A673 (cell line): Measurements from ENCODE around the gene FZD4. TPM values are rescaled to one million over a fixed set of nuclear protein-coding genes. Genes with fewer than 3 reads are reported as not detected.
A peak's percentile ranks its signal among the peaks of the same experiment; 100 is the strongest.
"Not testable (repeated sequence)": the region's sequence is repeated elsewhere in the genome, so short reads cannot be mapped to it uniquely, and the experiment has no call there.

Experiments used
- BruUV-seq: library from RNA; stranded (reverse); fragments of 400-500 nt; replicated peaks from 2 replicates; lab custom pipeline; 2021; lab: Mats Ljungman, UMichigan
- CTCF ChIA-PET: fragments of 300-600 bp; sonication (Branson Sonifier 250); formaldehyde crosslinking; loops from one replicate; lab custom pipeline; 2022; ENCODE audit warnings: antibody characterized with exemption; lab: Charles Lee
- POLR2A ChIA-PET: fragments of 300-600 bp; sonication (Branson Sonifier 250); formaldehyde crosslinking; loops from one replicate; lab custom pipeline; 2022; ENCODE audit warnings: antibody characterized with exemption; ENCODE audit not compliant: low non-redundant PET; lab: Charles Lee
- DNase-seq: peaks from one replicate; pipeline ENCODE4 v3.0.0-alpha.2; 2015; ENCODE audit warnings: low spot score
- H3K27ac ChIP-seq: fragments of 200-600 bp; sonication (generic); 2 replicates; pipeline ENCODE4 v1.5.1; 2016; ENCODE audit warnings: mixed run types, low read depth, mild to moderate bottlenecking, mixed read lengths, antibody characterized with exemption, low read length; ENCODE audit not compliant: poor library complexity, severe bottlenecking
- H3K27me3 ChIP-seq: fragments of 200-600 bp; sonication (generic); replicated peaks from 2 replicates; pipeline ENCODE4 v1.6.1; 2017; ENCODE audit warnings: mixed run types, low read depth, mild to moderate bottlenecking, mixed read lengths, antibody characterized with exemption, low read length; ENCODE audit not compliant: insufficient read depth, poor library complexity
- H3K36me3 ChIP-seq: fragments of 200-600 bp; sonication (generic); 2 replicates; pipeline ENCODE4 v1.6.1; 2016; ENCODE audit warnings: mixed run types, mild to moderate bottlenecking, mixed read lengths, antibody characterized with exemption, low read length; ENCODE audit not compliant: insufficient read depth, poor library complexity, severe bottlenecking
- H3K4me1 ChIP-seq: fragments of 200-600 bp; sonication (generic); 2 replicates; pipeline ENCODE4 v1.6.1; 2017; ENCODE audit warnings: mixed run types, mild to moderate bottlenecking, mixed read lengths, antibody characterized with exemption, low read length; ENCODE audit not compliant: insufficient read depth, poor library complexity, severe bottlenecking
- H3K4me3 ChIP-seq: fragments of 200-600 bp; sonication (generic); 2 replicates; pipeline ENCODE4 v1.5.1; 2016; ENCODE audit warnings: low read depth, mixed run types, mild to moderate bottlenecking, mixed read lengths, low read length; ENCODE audit not compliant: poor library complexity, severe bottlenecking
- H3K9me3 ChIP-seq: fragments of 200-600 bp; sonication (generic); 2 replicates; pipeline ENCODE4 v1.6.1; 2016; ENCODE audit warnings: mixed run types, low read depth, mild to moderate bottlenecking, mixed read lengths, antibody characterized with exemption, low read length; ENCODE audit not compliant: poor library complexity, severe bottlenecking
- CTCF ChIP-seq: fragments of 300-800, 200-600 bp; sonication (generic); conservative IDR thresholded peaks from 2 replicates; pipeline ENCODE4 v1.5.1; 2017; ENCODE audit warnings: low read depth, mild to moderate bottlenecking, antibody characterized with exemption, low read length, moderate library complexity, mixed read lengths
- EZH2 ChIP-seq: fragments of 200-600 bp; sonication (generic); IDR thresholded peaks from 2 replicates; pipeline ENCODE4 v1.6.1; 2017; ENCODE audit warnings: borderline replicate concordance, low read depth, mild to moderate bottlenecking, mixed read lengths, antibody characterized with exemption, low read length; ENCODE audit not compliant: poor library complexity, severe bottlenecking
- intact Hi-C: fragments of 100-400 bp; cut with micrococcal nuclease; formaldehyde crosslinking; loops from one replicate; pipeline ENCODE4 v1.10.0; 2022; ENCODE audit not compliant: unreplicated experiment
- total RNA-seq: library from RNA; stranded (reverse); gene quantifications from 2 replicates; pipeline ENCODE4 v1.2.3, GENCODE V29; 2021

FZD4 gene
- total RNA-seq, 1 experiment from 2014 or later, result 89.1 TPM

GRCh38 chr11:86993031-86993430 is 37.8 kb upstream of the FZD4 start:
- no peaks in the 10 kb centered on the region for H3K36me3 ChIP-seq
- TSS peak; percentile 78 for BruUV-seq
- peak overlapping the region; percentile 20 for H3K4me3 ChIP-seq
- H3K27me3 ChIP-seq, result no peaks in the 10 kb centered on the region
- peak; percentile 61 for DNase-seq
- H3K4me1 ChIP-seq, result peaks cover 70% of the 10 kb centered on the region
- ChIA-PET CTCF (interaction anchor here (1.0 kb wide), 1 partner anchor 134 kb away, joined by 4 read pairs; no protein-coding TSS in a partner anchor), POLR2A (no interaction called here)
- no peaks in the 10 kb centered on the region for H3K9me3 ChIP-seq
- intact Hi-C loops, result loop anchor here (5.0 kb wide), 3 partner anchors 36 to 299 kb away; partner anchors contain the start of gene FZD4
- TF ChIP-seq EZH2 (no peak), CTCF (no peak)
- peak overlapping the region; percentile 88 for H3K27ac ChIP-seq

GRCh38 chr11:86992340-86992739 is 37.1 kb upstream of the FZD4 start:
- BruUV-seq, DNase-seq, CTCF ChIA-PET, H3K27me3 ChIP-seq, H3K36me3 ChIP-seq, H3K4me3 ChIP-seq, POLR2A ChIA-PET, H3K9me3 ChIP-seq: not testable (repeated sequence)
- Histone ChIP-seq H3K27ac (peak overlapping the region; percentile 88), H3K4me1 (peaks cover 77% of the 10 kb centered on the region)
- intact Hi-C loops, result loop anchor here (5.0 kb wide), 3 partner anchors 35 to 300 kb away; partner anchors contain the start of gene FZD4

GRCh38 chr11:86991341-86991740 is 36.1 kb upstream of the FZD4 start:
- TF ChIP-seq CTCF, result no peak
- no peak for TF ChIP-seq EZH2
- Histone ChIP-seq H3K27ac (peak overlapping the region; percentile 88), H3K4me3 (peak overlapping the region; percentile 25), H3K4me1 (peaks cover 82% of the 10 kb centered on the region), H3K27me3 (no peaks in the 10 kb centered on the region), H3K36me3 (no peaks in the 10 kb centered on the region), H3K9me3 (no peaks in the 10 kb centered on the region)
- BruUV-seq, result no TSS peak
- peak; percentile 88 for DNase-seq
- intact Hi-C loops, result loop anchor here (5.0 kb wide), 3 partner anchors 34 to 301 kb away; partner anchors contain the start of gene FZD4
- ChIA-PET CTCF (interaction anchor here (0.7 kb wide), 2 partner anchors 203 to 534 kb away, joined by 7 to 8 read pairs; no protein-coding TSS in a partner anchor), POLR2A (no interaction called here)

- Histone ChIP-seq H3K27ac (peak overlapping the region; percentile 88), H3K36me3 (no peaks in the 10 kb centered on the region), H3K27me3 (no peaks in the 10 kb centered on the region), H3K4me3 (peak overlapping the region; percentile 25), H3K4me1 (peaks cover 81% of the 10 kb centered on the region), H3K9me3 (no peaks in the 10 kb centered on the region)
- CTCF ChIA-PET, result no interaction called here
- POLR2A ChIA-PET, result no interaction called here
- BruUV-seq, result no TSS peak
- intact Hi-C loops, result loop anchor here (5.0 kb wide), 3 partner anchors 33 to 302 kb away; partner anchors contain the start of gene FZD4
- peak; percentile 90 for DNase-seq
- TF ChIP-seq EZH2 (no peak), CTCF (no peak)
These were observed 35.3 kb upstream of the FZD4 start for GRCh38 chr11:86990515-86990914.
